GM19324 (cell line): Measurements from ENCODE around the gene KIF14.
A peak's percentile ranks its signal among the peaks of the same experiment; 100 is the strongest.
"Not testable (repeated sequence)": the region's sequence is repeated elsewhere in the genome, so short reads cannot be mapped to it uniquely, and the experiment has no call there.

Experiments used
- ATAC-seq: cut with Tn5 transposase; IDR thresholded peaks from one replicate; pipeline ENCODE4 v1.9.1; 2021; ENCODE audit warnings: mild to moderate bottlenecking, moderate library complexity; ENCODE audit not compliant: unreplicated experiment, low FRiP score

Gene KIF14

GRCh38 chr1:200636681-200637080 lies 16.1 kb upstream of the KIF14 start:
- ATAC-seq, result no peak

- no peak for ATAC-seq
Observed at GRCh38 chr1:200634261-200635122, 13.9 kb upstream of the KIF14 start.

GRCh38 chr1:200631375-200631774 lies 10.8 kb upstream of the KIF14 start:
- no peak for ATAC-seq

GRCh38 chr1:200630515-200630899 lies 10.0 kb upstream of the KIF14 start:
- not testable (repeated sequence) for ATAC-seq

- ATAC-seq, result no peak
Observed at GRCh38 chr1:200629876-200630514, 9.4 kb upstream of the KIF14 start.

- peak; percentile 76 for ATAC-seq
Observed at GRCh38 chr1:200628223-200628881, 7.8 kb upstream of the KIF14 start.

- no peak for ATAC-seq
Observed at GRCh38 chr1:200627575-200628222, 7.1 kb upstream of the KIF14 start.

- ATAC-seq, result no peak
Observed at GRCh38 chr1:200626853-200627534, 6.4 kb upstream of the KIF14 start.

GRCh38 chr1:200625381-200625824 lies 4.9 kb upstream of the KIF14 start:
- ATAC-seq, result no peak

GRCh38 chr1:200624679-200625335 lies 4.3 kb upstream of the KIF14 start:
- ATAC-seq, result no peak

- ATAC-seq, result no peak
Observed at GRCh38 chr1:200619894-200620272, 668 bp downstream of the KIF14 start.

GRCh38 chr1:200610846-200611245 lies 9.7 kb downstream of the KIF14 start:
- no peak for ATAC-seq

GRCh38 chr1:200602632-200603031 lies 17.9 kb downstream of the KIF14 start:
- no peak for ATAC-seq

- no peak for ATAC-seq
Observed at GRCh38 chr1:200590001-200590400, 30.6 kb downstream of the KIF14 start.

GRCh38 chr1:200588698-200589097 lies 31.9 kb downstream of the KIF14 start:
- ATAC-seq, result peak; percentile 45

- ATAC-seq, result no peak
Observed at GRCh38 chr1:200564319-200564718, 56.2 kb downstream of the KIF14 start.

- ATAC-seq, result no peak
Observed at GRCh38 chr1:200561856-200562214, 58.7 kb downstream of the KIF14 start.

GRCh38 chr1:200558866-200559459 lies 61.6 kb downstream of the KIF14 start:
- no peak for ATAC-seq

GRCh38 chr1:200556002-200556401 lies 64.5 kb downstream of the KIF14 start:
- ATAC-seq, result no peak
